ENCODE measurements around the gene SORBS1.

- TF ChIP-seq ZNF140 (tag by site-specific recombination; IDR thresholded peaks at IDR 0.05) (no peak), ZNF707 (tag by site-specific recombination; IDR thresholded peaks at IDR 0.05) (no peak), ZBTB10 (tag by site-specific recombination; IDR thresholded peaks at IDR 0.05) (no peak), ZNF621 (tag by site-specific recombination; IDR thresholded peaks at IDR 0.05) (no peak), ZNF274 (IDR thresholded peaks at IDR 0.05; ENCODE audit: low read length) (no peak), ZNF274 (tag by site-specific recombination; IDR thresholded peaks at IDR 0.05; ENCODE audit: borderline replicate concordance) (no peak), CTCF (tag by site-specific recombination; IDR thresholded peaks at IDR 0.05) (no peak), ZNF76 (tag by site-specific recombination; IDR thresholded peaks at IDR 0.05; ENCODE audit: borderline replicate concordance, low read depth) (no peak), ZNF23 (tag by site-specific recombination; IDR thresholded peaks at IDR 0.05; ENCODE audit: borderline replicate concordance) (no peak), ZNF558 (tag by site-specific recombination; IDR thresholded peaks at IDR 0.05) (no peak), TCF7L2 (IDR thresholded peaks at IDR 0.05; ENCODE audit: borderline replicate concordance, low read depth, low read length) (no peak), REST (tag by site-specific recombination; IDR thresholded peaks at IDR 0.05) (no peak)
Measured at GRCh38 chr10:95377950-95378349, 183.2 kb downstream of the SORBS1 start.

Data from HEK293 (cell line).